Neural progenitor cell (in vitro differentiated cells): Measurements from ENCODE around the gene PRSS16.

Experiments used
- CTCF ChIP-seq: fragments of 200-600 bp; sonication (generic); IDR thresholded peaks from 2 replicates; pipeline ENCODE4 v1.5.1; 2017; ENCODE audit warnings: antibody characterized with exemption, mild to moderate bottlenecking
- EZH2 ChIP-seq: fragments of 200-600 bp; sonication (generic); IDR thresholded peaks from 2 replicates; pipeline ENCODE4 v1.6.1; 2017; ENCODE audit warnings: antibody characterized with exemption, mild to moderate bottlenecking, moderate library complexity

GRCh38 chr6:27280064-27280539 lies 32.6 kb downstream of the PRSS16 start:
- no peak for TF ChIP-seq CTCF
- no peak for TF ChIP-seq EZH2
